Measurements from ENCODE around the gene TUBB3.
"Not testable (repeated sequence)": the region's sequence is repeated elsewhere in the genome, so short reads cannot be mapped to it uniquely, and the experiment has no call there.

The TUBB3 gene

DNA sequence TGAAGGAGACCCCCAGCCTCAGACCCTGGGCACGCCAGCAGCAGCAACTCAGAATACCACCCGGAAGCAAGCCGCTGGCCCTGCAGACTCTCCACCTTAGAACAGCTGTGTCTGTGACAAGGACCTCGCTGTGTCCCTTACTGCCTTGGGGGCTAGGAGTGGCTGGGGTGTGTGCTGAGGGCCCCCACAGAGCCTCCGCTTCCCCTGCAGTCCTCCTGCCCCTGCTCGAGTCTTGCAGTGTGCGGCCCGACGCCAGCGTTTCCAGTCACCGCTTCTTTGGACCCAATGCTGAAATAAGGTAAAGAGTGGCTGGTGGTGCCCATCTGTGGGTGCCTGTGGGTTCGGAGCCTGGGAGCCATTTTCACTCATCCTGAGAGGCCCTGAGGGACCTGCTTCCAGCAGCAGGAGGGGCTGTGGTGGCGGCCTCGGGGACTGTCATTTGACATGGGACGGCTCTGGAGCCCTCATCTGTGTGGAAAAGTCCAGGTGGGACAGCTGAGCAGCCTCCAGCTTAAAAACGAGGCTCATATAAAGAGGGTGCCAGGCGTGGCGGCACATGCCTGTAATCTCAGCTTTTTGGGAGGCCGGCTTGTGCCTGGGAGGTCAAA is 19.1 kb upstream of the TUBB3 start:
- DNase-seq, result no peak

DNA sequence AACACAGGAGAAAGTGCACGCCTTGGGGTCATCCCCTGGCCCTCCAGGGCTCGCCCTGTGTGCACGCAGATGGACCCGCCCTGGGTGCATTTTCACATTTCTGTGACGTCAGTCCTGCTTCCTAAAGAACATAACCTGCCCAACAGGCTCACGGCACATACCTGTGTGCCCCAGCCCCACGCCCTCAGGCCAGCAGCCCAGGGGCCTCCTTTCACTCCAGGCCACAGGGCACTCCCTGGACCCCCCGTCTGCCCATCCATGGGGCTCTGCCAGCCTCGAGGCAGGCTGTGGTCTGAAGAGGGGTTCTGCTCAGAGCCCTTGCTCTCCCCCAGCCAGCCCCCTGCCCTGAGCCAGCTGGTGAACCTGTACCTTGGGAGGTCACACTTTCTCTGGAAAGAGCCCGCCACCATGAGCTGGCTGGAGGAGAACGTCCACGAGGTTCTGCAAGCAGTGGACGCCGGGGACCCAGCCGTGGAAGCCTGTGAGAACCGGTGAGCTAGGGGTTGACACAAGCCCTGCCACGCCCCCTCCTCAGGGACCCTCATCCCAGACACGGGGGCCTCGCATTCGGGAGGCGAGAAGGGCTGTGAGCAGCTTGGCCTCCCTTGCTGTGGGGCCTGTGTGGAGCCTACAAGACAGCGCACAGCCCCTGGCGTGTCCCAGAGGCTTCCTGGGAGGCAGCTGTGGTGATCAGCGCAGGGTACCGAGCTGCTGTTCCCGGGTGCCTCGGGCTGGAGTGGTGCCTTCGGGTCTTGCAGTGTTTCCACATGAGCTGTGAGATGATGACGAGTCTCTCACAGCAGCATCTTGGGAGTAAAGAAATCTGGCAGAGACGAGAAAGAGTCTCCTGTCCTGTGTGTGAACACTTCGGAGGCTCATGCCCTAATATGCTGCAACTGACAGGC is 18.3 kb upstream of the TUBB3 start:
- DNase-seq, result no peak

DNA sequence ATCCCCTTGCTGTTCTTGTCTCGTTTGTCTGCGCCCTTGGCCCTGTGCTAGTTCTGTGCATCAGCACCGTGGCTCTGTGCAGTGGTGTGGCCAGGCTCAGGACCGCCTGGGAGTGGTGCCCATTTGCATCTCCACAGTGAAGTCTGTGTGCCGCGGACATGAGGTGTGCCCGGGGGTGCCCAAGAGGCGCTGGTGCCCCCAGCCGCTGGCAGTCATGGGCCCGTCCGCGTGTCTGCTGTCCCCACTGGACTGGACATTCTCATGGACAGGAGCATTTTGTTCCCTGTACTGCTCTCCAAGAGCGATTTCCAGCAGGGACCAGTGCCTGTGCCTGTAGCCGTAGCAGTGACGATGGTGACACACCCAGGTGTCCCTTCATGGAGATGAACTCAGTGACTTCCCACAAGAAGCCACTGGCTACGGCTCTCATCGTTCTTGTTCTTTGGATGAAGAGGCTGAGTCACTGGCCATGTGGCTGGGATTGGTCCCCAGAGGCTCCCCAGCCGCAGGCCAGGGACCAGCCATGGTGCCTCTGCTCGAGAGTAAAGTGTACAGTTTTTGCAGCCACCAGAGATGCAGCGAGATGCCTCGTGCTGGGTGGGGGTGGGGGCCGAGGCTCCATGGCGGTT is 17.5 kb upstream of the TUBB3 start:
- DNase-seq, result no peak

DNA sequence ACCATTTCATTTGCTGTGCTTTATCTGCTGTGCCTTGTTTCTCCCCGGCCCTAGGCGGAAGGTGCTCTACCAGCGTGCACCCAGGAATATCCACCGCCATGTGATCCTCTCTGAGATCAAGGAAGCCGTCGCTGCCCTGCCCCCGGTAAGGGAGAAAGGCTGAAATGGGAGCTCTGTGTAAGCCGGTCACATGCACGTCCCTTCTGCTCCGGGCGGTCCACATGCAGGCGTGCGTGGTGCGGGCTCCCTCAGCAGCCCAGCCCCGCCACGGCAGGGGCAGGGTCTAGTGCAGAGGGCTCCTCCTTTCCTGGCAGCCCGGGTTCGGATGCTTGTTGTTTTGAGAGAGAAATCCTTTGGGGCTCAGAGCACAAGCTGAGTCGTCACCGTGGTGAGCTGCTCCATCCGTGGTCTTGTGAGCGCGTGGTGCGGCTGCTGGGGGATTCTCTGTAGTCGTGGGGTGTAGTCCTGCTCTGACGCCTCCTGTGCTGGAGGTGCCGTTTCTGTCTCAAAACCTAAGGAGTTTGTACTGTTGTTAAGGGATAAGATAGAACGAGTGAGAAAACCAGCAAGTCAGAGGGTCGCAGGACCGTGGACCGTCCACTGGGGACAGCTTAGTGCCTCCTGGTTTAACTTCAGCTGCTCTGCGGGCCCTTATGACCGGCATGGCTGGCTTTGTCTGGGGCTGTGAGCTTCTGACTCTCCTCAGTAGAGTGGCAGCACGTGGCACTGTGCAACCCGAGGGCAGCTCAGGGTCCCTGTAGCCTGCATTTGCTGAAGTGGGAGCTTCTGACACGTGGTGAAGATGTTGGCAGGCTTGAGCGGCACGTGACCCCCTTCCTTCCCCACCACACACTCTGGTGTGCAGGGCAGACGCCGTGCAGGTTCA is 16.8 kb upstream of the TUBB3 start:
- DNase-seq, result no peak

DNA sequence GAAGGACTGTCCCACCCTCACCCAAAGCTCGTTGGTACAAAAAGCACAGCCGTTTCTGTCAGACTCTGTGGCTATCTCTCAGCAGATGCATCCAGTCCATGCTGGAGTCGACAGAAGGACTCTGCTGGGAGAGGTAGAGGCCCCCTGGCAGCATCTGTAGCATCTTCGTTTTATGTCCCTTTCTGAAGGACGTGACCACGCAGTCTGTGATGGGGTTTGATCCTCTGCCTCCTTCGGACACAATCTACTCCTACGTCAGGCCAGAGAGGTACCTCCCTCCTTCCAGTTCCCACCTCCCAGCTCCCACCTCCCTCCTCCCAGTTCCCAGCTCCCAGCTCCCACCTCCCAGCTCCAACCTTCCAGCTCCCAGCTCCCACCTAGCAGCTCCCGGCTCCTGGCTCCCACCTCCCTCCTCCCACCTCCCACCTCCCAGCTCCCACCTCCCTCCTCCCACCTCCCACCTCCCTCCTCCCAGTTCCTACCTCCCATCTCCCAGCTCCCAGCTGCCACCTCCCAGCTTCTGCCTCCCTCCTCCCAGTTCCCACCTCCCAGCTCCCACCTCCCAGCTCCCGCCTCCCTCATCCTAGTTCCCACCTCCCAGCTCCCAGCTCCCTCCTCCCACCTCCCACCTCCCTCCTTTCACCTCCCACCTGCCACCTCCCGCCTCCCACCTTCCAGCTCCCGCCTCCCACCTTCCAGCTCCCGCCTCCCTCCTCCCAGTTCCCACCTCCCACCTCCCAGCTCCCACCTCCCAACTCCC is 15.9 kb upstream of the TUBB3 start:
- DNase-seq, result no peak

DNA sequence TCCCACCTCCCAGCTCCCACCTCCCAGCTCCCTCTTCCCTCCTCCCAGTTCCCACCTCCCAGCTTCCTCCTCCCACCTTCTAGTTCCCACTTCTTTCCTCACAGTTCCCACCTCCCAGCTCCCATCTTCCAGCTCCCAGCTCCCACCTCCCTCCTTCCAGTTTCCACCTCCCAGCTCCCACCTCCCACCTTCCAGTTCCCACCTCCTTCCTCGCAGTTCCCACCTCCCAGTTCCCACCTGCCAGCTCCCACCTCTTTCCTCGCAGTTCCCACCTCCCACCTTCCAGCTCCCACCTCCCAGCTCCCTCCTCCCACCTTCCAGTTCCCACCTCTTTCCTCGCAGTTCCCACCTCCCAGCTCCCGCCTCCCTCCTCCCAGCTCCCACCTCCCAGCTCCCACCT is 14.9 kb upstream of the TUBB3 start:
- DNase-seq, result no peak

DNA sequence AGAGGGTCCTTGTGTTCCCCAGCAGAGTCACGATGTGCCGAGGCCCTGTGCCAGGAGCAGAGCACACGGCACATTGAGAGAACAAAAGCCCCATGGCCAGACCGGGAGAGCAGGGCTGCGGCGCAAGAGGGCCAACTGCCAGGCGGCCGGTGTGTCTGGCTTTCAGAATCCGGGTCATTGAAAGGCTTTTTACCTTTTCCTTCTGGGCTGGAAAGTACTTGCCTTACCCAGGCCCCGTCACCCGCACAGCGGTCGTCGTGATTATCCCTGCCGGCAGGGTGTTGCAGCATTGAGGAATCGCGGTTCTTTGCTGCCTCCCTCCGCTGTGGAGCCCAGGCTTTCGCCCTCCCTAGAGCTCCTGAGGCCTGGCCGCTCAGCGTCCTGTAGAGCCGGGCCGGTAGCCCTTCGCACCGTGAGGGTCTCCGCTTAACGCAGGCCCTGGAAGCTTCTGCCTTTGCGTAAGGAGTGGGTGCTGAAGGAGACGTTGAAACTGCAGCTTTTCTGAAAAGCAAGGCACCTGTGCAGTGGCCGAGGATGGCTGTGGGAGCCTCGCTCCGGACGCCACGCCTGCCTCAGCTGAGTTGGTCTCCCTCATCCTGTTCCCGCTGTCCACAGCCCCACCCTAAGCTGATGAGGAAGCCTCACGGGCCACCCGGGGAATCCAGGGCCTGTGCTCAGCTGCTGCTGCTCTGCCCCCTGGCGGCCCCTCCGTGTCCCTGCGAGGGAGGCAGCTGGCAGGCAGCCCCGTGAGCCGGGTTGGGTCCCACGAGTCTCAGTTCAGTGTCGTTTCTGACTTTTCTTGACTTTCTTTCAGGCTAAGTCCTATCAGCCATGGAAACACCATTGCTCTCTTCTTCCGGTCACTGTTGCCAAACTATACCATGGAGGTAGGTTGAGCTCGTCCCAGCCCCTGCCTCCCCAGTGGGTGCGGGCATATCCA is 13.1 kb upstream of the TUBB3 start:
- DNase-seq, result peak; percentile 84

DNA sequence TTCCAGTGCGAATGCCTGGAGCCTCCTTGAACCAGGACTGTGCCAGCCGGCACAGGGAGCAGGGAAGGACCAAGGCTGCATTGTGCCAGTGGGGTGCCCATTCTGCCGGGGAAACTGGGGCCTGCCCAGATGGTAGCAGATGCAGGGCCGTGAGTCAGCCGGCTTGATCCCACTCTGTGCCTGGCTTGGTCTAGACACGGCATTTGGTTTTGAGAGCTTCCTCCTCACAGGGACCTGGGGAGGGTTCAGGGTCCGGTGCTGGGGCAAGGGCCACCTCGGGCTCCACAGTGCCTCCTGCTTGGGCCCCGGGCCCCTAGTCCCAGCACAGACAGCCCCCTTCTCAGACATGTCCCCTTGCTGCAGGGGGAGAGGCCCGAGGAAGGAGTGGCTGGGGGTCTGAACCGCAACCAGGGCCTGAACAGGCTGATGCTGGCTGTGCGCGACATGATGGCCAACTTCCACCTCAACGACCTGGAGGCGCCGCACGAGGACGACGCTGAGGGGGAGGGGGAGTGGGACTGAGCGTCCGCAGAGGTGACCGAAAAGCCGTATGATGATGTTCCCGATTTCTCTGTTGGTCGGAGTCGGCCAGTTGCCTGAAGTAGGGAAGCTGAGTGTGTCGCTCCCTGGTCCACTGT is 12.3 kb upstream of the TUBB3 start:
- no peak for DNase-seq

DNA sequence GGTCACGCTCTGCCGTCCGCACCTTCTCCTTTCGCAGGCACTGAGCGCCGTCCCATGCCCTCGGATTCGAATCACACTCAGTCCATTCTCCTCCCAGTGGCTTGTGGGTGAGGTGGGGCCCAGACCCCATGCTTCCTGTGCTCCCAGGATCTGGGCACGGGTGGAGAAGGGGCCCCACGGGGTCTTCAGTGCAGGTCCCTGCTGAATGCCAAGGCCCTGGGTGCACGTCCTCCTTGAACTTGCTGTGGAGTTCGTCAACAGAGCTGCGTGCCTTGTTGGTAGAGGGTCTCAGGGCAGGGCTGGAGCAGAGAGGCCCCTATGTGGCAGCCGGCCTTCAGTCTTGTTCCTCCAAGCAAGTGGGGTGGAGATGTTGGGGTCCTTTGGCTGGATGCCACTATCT is 11.8 kb upstream of the TUBB3 start:
- no peak for DNase-seq

DNA sequence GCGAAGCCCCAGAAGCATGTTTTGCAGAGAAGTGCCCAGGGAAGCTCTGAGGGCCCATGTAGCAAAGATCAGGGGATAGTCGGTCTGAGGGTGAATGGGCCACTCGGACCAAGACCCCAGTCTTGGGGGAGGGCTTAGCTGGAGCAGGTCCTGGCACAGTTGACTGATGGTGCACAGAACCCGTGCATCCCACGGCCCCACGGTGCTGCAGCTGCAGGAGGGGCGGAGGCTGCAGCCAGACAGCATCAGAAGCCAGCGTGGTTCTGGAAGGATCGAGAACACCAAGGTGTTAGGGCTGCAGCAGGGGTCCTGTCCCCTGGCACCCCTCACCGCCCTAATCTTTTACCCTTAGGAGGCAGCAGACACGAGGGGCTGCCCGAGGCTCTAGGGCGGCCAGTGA is 11.0 kb upstream of the TUBB3 start:
- no peak for DNase-seq

DNA sequence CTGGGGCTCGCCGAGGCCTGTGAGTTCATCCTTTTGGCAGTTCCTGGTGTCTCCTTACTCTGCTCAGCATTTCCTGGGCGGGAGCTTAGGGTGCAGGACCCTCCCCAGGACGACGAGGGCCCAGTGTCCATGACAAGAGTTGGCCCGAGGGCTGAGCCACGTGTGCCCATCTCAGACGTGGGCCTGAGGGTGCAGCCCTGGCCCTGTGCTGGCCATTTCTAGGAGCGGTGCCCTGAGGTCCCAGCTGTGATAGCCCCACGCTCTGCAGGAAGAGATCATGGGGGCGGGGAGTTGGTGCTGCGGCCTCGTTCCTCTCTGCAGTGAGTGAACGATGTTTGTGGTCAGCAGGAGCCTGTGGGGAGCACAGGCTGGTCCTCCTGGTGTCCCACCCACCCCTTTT is 10.5 kb upstream of the TUBB3 start:
- DNase-seq, result no peak

DNA sequence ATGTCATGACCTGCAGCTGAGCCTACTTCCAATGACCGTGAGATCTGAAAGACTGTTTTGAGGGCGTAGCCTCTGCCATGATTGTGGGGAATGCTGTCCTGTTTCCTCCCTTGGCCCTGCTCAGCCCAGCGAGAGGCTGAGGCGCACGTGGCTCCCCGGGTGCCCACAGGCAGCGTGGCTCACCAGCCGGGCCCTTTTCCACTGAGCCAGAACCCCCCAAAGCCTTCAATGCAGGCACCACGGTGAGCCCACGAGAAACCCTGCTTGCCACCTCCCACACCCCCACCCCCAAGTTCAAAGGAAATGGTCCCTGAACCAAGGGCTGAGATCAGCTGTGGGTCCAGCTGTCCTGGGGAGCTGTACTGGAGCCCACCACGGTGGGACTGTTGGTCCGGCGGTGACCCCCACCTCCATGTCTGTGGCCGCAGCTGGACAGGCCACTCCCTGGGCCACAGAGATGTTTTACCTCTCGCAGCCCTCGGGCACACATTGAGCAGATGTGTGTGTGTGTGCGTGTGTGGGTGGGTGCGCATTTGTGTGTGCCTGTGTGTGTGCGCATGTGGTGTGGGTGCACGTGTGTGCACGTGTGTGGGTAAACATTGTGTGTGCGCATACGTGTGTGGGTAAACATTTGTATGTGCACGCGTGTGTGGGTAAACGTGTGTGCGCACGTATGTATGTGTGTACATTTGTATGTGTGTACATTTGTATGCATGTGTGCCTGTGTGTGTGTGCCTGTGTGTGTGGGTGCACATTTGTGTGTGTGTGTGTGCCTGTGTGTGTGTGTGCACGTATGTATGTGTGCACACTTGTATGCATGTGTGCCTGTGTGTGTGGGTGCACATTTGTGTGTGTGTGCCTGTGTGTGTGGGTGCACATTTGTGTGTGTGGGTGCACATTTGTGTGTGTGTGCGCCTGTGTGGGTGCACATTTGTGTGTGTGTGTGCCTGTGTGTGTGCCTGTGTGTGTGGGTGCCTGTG is 9.4 kb upstream of the TUBB3 start:
- no peak for DNase-seq

DNA sequence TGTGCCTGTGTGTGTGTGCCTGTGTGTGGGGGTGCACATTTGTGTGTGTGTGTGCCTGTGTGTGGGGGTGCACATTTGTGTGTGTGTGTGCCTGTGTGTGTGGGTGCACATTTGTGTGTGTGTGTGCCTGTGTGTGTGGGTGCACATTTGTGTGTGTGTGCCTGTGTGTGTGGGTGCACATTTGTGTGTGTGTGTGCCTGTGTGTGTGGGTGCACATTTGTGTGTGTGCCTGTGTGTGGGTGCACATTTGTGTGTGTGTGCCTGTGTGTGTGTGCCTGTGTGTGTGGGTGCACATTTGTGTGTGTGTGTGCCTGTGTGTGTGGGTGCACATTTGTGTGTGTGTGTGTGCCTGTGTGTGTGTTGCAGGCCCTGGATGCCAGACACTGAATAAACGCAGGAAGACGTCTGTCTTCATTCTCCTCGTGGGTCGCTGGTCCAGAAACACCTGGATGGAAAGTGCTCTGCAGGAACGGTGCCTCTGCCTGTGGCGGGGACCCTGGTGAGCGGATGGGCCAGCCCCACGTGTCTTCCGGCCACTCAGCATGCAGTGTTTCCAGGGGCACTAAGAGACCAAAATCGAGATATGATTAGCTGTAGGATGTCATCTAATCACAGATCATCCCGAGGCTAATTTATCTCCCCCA is 8.4 kb upstream of the TUBB3 start:
- not testable (repeated sequence) for DNase-seq

DNA sequence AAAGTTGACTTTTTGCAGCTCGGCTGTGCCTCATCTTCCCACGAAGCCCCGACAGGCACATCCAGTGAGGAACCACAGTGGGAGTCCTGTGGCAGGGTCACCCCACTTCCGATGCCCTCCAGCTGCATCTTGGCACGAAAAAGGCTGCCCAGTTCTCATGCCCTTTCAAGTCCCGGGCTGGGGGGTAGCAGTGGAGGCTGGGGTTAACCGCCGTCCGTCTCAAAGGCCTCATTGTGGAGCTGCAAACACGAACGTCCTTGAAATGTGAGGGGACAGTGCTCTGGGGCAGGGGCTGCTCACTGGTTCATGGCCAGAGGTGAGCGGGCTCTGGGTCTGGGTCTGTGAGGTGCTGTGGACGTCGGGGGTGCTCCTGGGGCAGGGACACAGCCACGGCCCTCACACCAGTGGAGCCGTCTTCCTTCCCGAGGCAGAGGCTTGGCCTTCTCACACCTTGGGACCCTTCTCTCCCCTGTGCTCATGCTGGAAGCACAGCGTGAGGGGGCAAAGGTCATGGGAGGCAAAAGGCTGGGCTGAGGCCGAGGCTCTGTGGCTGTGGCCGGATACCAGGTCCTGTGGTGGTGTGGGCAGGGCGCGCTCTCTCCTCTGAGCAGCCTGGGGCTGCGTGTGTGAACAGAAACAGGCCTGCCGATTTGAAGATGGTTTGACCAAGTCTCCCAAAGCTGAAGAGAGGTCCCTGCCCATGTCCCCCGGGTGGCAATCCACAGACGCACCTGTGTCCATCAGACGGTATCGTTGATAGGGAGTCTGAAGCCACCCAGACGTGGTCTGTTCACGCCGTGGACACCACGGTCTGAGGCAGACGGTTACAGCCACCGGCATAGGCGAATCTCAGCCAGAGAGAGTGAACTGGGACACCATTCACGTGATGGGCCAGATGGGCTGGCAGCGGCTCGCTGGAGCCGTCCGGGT is 7.6 kb upstream of the TUBB3 start:
- no peak for DNase-seq

DNA sequence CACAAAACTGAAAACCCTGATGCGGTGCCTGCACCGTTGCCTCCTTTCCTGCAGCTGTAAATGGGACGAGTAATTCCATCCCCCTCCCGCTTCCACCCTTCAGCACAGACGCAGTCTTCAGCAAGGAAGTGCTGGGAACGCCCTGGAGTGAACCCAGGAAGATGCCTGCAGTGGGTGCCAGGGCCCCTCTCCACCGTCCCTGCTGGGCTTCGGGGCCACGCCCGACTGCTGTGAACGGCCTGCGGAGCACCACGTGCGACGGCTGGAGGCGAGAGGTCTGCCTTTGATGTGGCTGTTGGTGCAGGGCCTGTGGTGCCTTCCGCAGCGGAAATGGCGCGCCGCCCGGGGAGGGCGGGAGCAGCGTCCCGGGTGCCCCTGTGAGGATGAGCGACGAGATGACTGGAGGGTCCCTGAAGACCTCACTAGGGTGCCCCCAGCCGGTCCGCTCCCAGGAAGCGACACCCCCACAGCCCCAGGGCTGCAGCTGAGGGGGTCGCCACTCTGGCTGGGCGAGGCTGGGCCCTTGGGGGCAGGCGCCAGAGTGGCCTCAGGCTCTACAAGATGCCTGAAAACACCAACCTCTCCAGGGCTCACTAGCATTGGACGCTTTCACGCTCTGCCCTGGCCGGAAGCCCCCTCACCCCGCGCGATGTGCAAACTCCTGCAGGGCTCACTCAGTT is 5.2 kb upstream of the TUBB3 start:
- peak; percentile 72 for DNase-seq

DNA sequence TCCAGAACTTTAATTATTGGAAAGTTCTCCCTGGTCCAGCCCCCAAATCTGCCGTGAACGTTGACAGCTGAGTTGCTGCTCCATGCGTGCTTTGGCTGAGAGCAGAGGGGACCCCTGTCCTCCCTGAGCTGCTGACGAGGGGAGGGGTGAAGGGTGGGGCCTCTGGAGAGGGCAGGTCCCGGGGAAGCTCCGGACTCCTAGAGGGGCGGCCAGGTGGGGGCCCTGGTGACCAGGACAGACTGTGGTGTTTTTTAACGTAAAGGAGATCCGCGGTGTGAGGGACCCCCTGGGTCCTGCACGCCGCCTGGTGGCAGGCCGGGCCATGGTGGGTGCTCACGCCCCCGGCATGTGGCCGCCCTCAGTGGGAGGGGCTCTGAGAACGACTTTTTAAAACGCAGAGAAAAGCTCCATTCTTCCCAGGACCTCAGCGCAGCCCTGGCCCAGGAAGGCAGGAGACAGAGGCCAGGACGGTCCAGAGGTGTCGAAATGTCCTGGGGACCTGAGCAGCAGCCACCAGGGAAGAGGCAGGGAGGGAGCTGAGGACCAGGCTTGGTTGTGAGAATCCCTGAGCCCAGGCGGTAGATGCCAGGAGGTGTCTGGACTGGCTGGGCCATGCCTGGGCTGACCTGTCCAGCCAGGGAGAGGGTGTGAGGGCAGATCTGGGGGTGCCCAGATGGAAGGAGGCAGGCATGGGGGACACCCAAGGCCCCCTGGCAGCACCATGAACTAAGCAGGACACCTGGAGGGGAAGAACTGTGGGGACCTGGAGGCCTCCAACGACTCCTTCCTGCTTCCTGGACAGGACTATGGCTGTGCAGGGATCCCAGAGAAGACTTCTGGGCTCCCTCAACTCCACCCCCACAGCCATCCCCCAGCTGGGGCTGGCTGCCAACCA is 4.4 kb upstream of the TUBB3 start, which contains the start of gene MC1R:
MC1R (plus strand) TSS at position 410 of the 895 bp plus-strand sequence; CDS start at position 807, 397 bp downstream.
- DNase-seq, result peak; percentile 65
